Testis (tissue), 2 donors: ENCODE data around the gene TRIM43.

Experiments used
- CTCF ChIP-seq, 3 experiments: fragments of 450-650 bp in 2 of 3; fragments of 200-600 bp in 1 of 3; sonication (generic) in 1 of 3; IDR thresholded peaks; one replicate each; pipeline ENCODE4 v1.5.1; 2016 to 2019; ENCODE audit warnings: antibody characterized with exemption in 3 of 3, mild to moderate bottlenecking in 2 of 3, moderate library complexity in 1 of 3
- POLR2A ChIP-seq: fragments of 450-650 bp; IDR thresholded peaks from one replicate; pipeline ENCODE4 v1.6.1; 2017; ENCODE audit warnings: antibody characterized with exemption, mild to moderate bottlenecking, moderate library complexity

- TF ChIP-seq POLR2A (no peak), CTCF (IDR thresholded peaks at IDR 0.05) (no peak)
Observed at GRCh38 chr2:95575857-95576256, 15.9 kb upstream of the TRIM43 start.
